ENCODE results near the gene TNFRSF25.

TNFRSF25 gene

GRCh38 chr1:6464514-6464836 is 1.5 kb downstream of the TNFRSF25 start:
- H3K4me3 ChIP-seq (ENCODE audit: low read depth, low read length), result no peak overlapping the region
- in situ Hi-C loops (cut with HindIII; ENCODE audit: low sequenced_read_pairs), result no loop called here
- TF ChIP-seq, protein P1, sequence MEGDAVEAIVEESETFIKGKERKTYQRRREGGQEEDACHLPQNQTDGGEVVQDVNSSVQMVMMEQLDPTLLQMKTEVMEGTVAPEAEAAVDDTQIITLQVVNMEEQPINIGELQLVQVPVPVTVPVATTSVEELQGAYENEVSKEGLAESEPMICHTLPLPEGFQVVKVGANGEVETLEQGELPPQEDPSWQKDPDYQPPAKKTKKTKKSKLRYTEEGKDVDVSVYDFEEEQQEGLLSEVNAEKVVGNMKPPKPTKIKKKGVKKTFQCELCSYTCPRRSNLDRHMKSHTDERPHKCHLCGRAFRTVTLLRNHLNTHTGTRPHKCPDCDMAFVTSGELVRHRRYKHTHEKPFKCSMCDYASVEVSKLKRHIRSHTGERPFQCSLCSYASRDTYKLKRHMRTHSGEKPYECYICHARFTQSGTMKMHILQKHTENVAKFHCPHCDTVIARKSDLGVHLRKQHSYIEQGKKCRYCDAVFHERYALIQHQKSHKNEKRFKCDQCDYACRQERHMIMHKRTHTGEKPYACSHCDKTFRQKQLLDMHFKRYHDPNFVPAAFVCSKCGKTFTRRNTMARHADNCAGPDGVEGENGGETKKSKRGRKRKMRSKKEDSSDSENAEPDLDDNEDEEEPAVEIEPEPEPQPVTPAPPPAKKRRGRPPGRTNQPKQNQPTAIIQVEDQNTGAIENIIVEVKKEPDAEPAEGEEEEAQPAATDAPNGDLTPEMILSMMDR (IDR thresholded peaks at IDR 0.05; ENCODE audit: low read depth, low read length), result no peak
- no peak for DNase-seq (ENCODE audit: low read depth, low spot score)

GRCh38 chr1:6463120-6463412 is 2.9 kb downstream of the TNFRSF25 start:
- in situ Hi-C loops (cut with HindIII; ENCODE audit: low sequenced_read_pairs), result no loop called here
- no peak for DNase-seq (ENCODE audit: low read depth, low spot score)
- TF ChIP-seq, protein P1 (IDR thresholded peaks at IDR 0.05; ENCODE audit: low read depth, low read length), result no peak
- H3K4me3 ChIP-seq (ENCODE audit: low read depth, low read length), result no peak overlapping the region

GRCh38 chr1:6462412-6463119 is 3.4 kb downstream of the TNFRSF25 start:
- no peak overlapping the region for H3K4me3 ChIP-seq (ENCODE audit: low read depth, low read length)
- no peak for DNase-seq (ENCODE audit: low read depth, low spot score)
- TF ChIP-seq, protein P1 (IDR thresholded peaks at IDR 0.05; ENCODE audit: low read depth, low read length), result peak; percentile 5
- in situ Hi-C loops (cut with HindIII; ENCODE audit: low sequenced_read_pairs), result no loop called here

DNA sequence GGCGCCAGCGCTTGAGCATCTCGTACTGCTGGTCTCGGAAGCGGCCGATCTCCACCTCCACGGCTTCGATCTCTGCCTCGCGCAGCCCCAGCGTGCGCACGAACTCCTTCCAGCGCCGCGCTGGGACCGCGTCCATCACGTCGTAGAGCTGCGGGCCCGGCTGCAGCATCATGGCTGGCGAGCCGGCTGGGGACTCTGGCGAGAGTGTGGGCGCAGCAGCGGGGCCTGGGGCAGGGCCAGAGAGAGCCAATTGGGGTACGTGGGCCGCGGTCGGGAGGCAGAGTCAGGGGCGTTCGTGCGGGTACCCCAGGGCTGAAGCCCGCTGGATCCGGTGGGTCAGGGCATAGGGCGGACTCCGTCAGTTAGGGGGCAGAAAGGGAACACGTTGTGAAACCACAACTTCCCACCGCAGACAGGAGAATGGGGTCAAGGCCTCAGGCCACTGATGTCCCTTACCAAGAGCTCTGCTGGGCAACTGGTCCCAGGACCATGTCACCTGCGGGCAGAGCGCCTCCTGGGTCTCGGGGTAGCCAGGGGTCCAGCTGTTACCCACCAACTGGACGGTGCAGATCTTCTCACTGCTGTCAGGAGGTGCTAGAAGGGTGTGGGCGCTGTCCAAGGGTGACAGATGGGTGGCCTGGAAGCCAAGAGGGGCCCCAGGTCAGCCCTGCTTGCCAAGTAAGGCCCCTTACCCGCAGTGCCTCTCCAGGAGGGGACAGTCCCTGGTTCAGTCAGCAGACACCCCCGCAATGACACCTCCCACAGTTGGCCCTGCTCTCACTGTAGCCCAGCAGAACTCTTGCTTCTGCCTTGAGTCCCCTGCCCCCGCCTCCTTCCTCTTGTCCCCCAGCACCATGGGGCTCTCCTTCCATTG is 4.2 kb downstream of the TNFRSF25 start:
- TF ChIP-seq, protein P1 (IDR thresholded peaks at IDR 0.05; ENCODE audit: low read depth, low read length), result no peak
- no peak overlapping the region for H3K4me3 ChIP-seq (ENCODE audit: low read depth, low read length)
- no peak for DNase-seq (ENCODE audit: low read depth, low spot score)
- in situ Hi-C loops (cut with HindIII; ENCODE audit: low sequenced_read_pairs), result no loop called here

GRCh38 chr1:6461051-6461530 is 4.9 kb downstream of the TNFRSF25 start:
- TF ChIP-seq, protein P1 (IDR thresholded peaks at IDR 0.05; ENCODE audit: low read depth, low read length), result no peak
- H3K4me3 ChIP-seq (ENCODE audit: low read depth, low read length), result no peak overlapping the region
- DNase-seq (ENCODE audit: low read depth, low spot score), result no peak
- in situ Hi-C loops (cut with HindIII; ENCODE audit: low sequenced_read_pairs), result no loop called here

GRCh38 chr1:6460301-6461050 is 5.5 kb downstream of the TNFRSF25 start:
- no peak overlapping the region for H3K4me3 ChIP-seq (ENCODE audit: low read depth, low read length)
- TF ChIP-seq, protein P1 (IDR thresholded peaks at IDR 0.05; ENCODE audit: low read depth, low read length), result no peak
- in situ Hi-C loops (cut with HindIII; ENCODE audit: low sequenced_read_pairs), result no loop called here
- no peak for DNase-seq (ENCODE audit: low read depth, low spot score)

Data from astrocyte of the spinal cord (primary cell).